HepG2 (cell line): ENCODE measurements around the gene BLOC1S4. TPM values are rescaled to one million over a fixed set of nuclear protein-coding genes. Genes with fewer than 3 reads are reported as not detected.

Experiments
- BRD4 ChIP-seq: sonication (generic); formaldehyde crosslinking; IDR thresholded peaks from 2 replicates; pipeline ENCODE4 v1.4.0; 2020; ENCODE audit warnings: missing genetic modification reagents
- CBX2 ChIP-seq, 2 experiments: fragments of 200-600 bp in 1 of 2; sonication (generic); formaldehyde crosslinking in 1 of 2; IDR thresholded peaks; 2 replicates each; pipeline versions ENCODE4 v1.7.0 to v1.8.1; 2018 to 2022; ENCODE audit warnings: low read depth in 2 of 2, low read length in 1 of 2, mild to moderate bottlenecking in 1 of 2, missing genetic modification reagents in 1 of 2
- FOSL1 ChIP-seq: sonication (generic); formaldehyde crosslinking; IDR thresholded peaks from 2 replicates; pipeline ENCODE4 v1.9.0; 2021; ENCODE audit warnings: missing genetic modification reagents, borderline replicate concordance
- GATAD2A ChIP-seq: IDR thresholded peaks from 2 replicates; pipeline ENCODE4 v1.6.1; 2016
- MYNN ChIP-seq: sonication (generic); formaldehyde crosslinking; IDR thresholded peaks from 2 replicates; pipeline ENCODE4 v1.4.0; 2020; ENCODE audit warnings: mild to moderate bottlenecking, low read depth, missing genetic modification reagents
- NFRKB ChIP-seq: fragments of 450-650 bp; IDR thresholded peaks from 2 replicates; pipeline ENCODE4 v1.6.1; 2017
- NKX3-1 ChIP-seq: sonication (generic); formaldehyde crosslinking; IDR thresholded peaks from 2 replicates; pipeline ENCODE4 v1.5.0; 2020; ENCODE audit warnings: missing genetic modification reagents
- NR2F6 ChIP-seq, 2 experiments: IDR thresholded peaks; 2 replicates each; pipeline ENCODE4 v1.6.1; 2016; ENCODE audit warnings: antibody characterized with exemption in 1 of 2, mild to moderate bottlenecking in 1 of 2
- PHF20 ChIP-seq: sonication (generic); formaldehyde crosslinking; IDR thresholded peaks from 2 replicates; pipeline ENCODE4 v1.5.0; 2020; ENCODE audit warnings: mild to moderate bottlenecking, missing genetic modification reagents
- RARG ChIP-seq: sonication (generic); formaldehyde crosslinking; IDR thresholded peaks from 2 replicates; pipeline ENCODE4 v1.4.0; 2020; ENCODE audit warnings: low read depth, mild to moderate bottlenecking, missing genetic modification reagents
- RFXANK ChIP-seq: IDR thresholded peaks from 2 replicates; pipeline ENCODE4 v1.6.1; 2016
- RNF2 ChIP-seq: fragments of 450-650 bp; conservative IDR thresholded peaks from 2 replicates; pipeline ENCODE4 v1.6.1; 2016; ENCODE audit warnings: low read depth
- TGIF2 ChIP-seq: IDR thresholded peaks from 2 replicates; pipeline ENCODE4 v1.6.1; 2016; ENCODE audit warnings: control low read depth, missing compliant biosample characterization
- YEATS4 ChIP-seq: sonication (generic); formaldehyde crosslinking; IDR thresholded peaks from 2 replicates; pipeline ENCODE4 v1.4.0; 2020; ENCODE audit warnings: missing genetic modification reagents, borderline replicate concordance
- ZBTB37 ChIP-seq: sonication (generic); formaldehyde crosslinking; IDR thresholded peaks from 2 replicates; pipeline ENCODE4 v1.4.0; 2020; ENCODE audit warnings: mild to moderate bottlenecking, missing genetic modification reagents
- ZNF407 ChIP-seq: sonication (generic); formaldehyde crosslinking; IDR thresholded peaks from one replicate; pipeline ENCODE4 v1.5.1; 2020; ENCODE audit warnings: mild to moderate bottlenecking, missing genetic modification reagents; ENCODE audit errors: not compliant biosample characterization
- ZNF558 ChIP-seq: sonication (generic); formaldehyde crosslinking; IDR thresholded peaks from 2 replicates; pipeline ENCODE4 v1.9.0; 2022; ENCODE audit warnings: mild to moderate bottlenecking, missing genetic modification reagents, borderline replicate concordance
- ZSCAN29 ChIP-seq: sonication (generic); formaldehyde crosslinking; conservative IDR thresholded peaks from 2 replicates; pipeline ENCODE4 v1.4.0; 2020; ENCODE audit warnings: mild to moderate bottlenecking, missing genetic modification reagents
- polyA plus RNA-seq, 8 experiments: library from polyadenylated mRNA; depleted of rRNA in 3 of 8; stranded (reverse) in 7 of 8; unstranded in 1 of 8; fragments of >200 nt; fragmentation: Illumina TruSeq in 4 of 8; extraction: Trizol in 4 of 8; gene quantifications; 2 replicates each; pipeline versions ENCODE4 v1.2.1 to v1.2.3, GENCODE V29; 2011 to 2016; ENCODE audit warnings: low read depth in 4 of 8, missing spikeins in 1 of 8, mixed read lengths in 1 of 8; ENCODE audit not compliant: insufficient read depth in 1 of 8
- total RNA-seq, 5 experiments: library from RNA; depleted of rRNA; stranded (reverse); fragments of >200 nt; fragmentation: Illumina TruSeq; extraction: Trizol; gene quantifications; 2 replicates each; pipeline ENCODE4 v1.2.3, GENCODE V29; 2016; ENCODE audit warnings: low read depth in 1 of 5
- TF ChIP-seq, protein P1 (sequence below): sonication (generic); formaldehyde crosslinking; IDR thresholded peaks from 2 replicates; pipeline ENCODE4 v1.9.0; 2022; ENCODE audit warnings: missing genetic modification reagents, mild to moderate bottlenecking, borderline replicate concordance

Gene BLOC1S4
- total and polyA plus RNA-seq, 2 of the 13 experiments (the other 11 are each of a cell fraction or from before 2014, with no cell fraction given) = 15.5 to 20.9 TPM

GRCh38 chr4:6693231-6694176, 22.5 kb upstream of the BLOC1S4 start, which contains the start of gene S100P (continued):
- TF ChIP-seq ZNF407 (CRISPR knock-in tag) = no peak
- no peak for TF ChIP-seq PHF20 (CRISPR knock-in tag)
- no peak for TF ChIP-seq ZSCAN29
- peak; percentile 95 for TF ChIP-seq TGIF2 (CRISPR knock-in tag)
- TF ChIP-seq CBX2 (IDR thresholded peaks at IDR 0.05; ENCODE audit: low read depth, low read length) = no peak
- TF ChIP-seq CBX2 (CRISPR knock-in tag; IDR thresholded peaks at IDR 0.05; ENCODE audit: low read depth) = no peak
- no peak for TF ChIP-seq RNF2
- no peak for TF ChIP-seq RARG (CRISPR knock-in tag)
- TF ChIP-seq ZBTB37 (CRISPR knock-in tag) = no peak
- TF ChIP-seq, protein P1, sequence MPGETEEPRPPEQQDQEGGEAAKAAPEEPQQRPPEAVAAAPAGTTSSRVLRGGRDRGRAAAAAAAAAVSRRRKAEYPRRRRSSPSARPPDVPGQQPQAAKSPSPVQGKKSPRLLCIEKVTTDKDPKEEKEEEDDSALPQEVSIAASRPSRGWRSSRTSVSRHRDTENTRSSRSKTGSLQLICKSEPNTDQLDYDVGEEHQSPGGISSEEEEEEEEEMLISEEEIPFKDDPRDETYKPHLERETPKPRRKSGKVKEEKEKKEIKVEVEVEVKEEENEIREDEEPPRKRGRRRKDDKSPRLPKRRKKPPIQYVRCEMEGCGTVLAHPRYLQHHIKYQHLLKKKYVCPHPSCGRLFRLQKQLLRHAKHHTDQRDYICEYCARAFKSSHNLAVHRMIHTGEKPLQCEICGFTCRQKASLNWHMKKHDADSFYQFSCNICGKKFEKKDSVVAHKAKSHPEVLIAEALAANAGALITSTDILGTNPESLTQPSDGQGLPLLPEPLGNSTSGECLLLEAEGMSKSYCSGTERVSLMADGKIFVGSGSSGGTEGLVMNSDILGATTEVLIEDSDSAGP (CRISPR knock-in tag) = peak; percentile 78
- no peak for TF ChIP-seq RFXANK (CRISPR knock-in tag)
- TF ChIP-seq FOSL1 = no peak
- TF ChIP-seq NFRKB = no peak
- TF ChIP-seq NKX3-1 = 0 out of 2 replicates have a peak, but pooled peaks have one; percentile 56
- no peak for TF ChIP-seq NR2F6 (IDR thresholded peaks at IDR 0.05)
- TF ChIP-seq NR2F6 (CRISPR knock-in tag; IDR thresholded peaks at IDR 0.05) = peak; percentile 61
- TF ChIP-seq MYNN (CRISPR knock-in tag) = no peak
- TF ChIP-seq YEATS4 (CRISPR knock-in tag) = peak; percentile 96
- TF ChIP-seq GATAD2A (CRISPR knock-in tag) = peak; percentile 82
- TF ChIP-seq BRD4 (CRISPR knock-in tag) = peak; percentile 24; the same call in 1 of the 2 replicates
- TF ChIP-seq ZNF558 (CRISPR knock-in tag) = no peak
